SK-N-MC (cell line): ENCODE measurements around the gene ZNF770.

Experiments
- EZH2 ChIP-seq: fragments of 200-600 bp; sonication (generic); IDR thresholded peaks from one replicate; pipeline ENCODE4 v1.6.1; 2017; ENCODE audit warnings: antibody characterized with exemption
- FOXP2 ChIP-seq: optimal IDR thresholded peaks from 2 replicates; pipeline ENCODE3; 2011; ENCODE audit warnings: mild to moderate bottlenecking, moderate library complexity; ENCODE audit not compliant: insufficient read depth; ENCODE audit errors: extremely low read length, control extremely low read depth
- POLR2AphosphoS5 ChIP-seq: IDR thresholded peaks from 2 replicates; pipeline ENCODE4 v1.6.1; 2012; ENCODE audit warnings: mild to moderate bottlenecking, low read depth, low read length, borderline replicate concordance

- TF ChIP-seq EZH2 (no peak), POLR2AphosphoS5 (no peak), FOXP2 (no peak)
These were observed 43.2 kb downstream of the ZNF770 start for GRCh38 chr15:34944936-34945335.
